Body of pancreas (tissue), 4 donors: ENCODE results near the gene NOS3.

Source experiments
- POLR2A ChIP-seq, 3 donors: fragments of 450-650 bp; IDR thresholded peaks; one replicate each; pipeline ENCODE4 v1.6.1; 2016; ENCODE audit warnings: antibody characterized with exemption in 3 of 3, mild to moderate bottlenecking in 2 of 3
- TF ChIP-seq, protein P1 (sequence below), 7 experiments: fragments of 450-650 bp in 4 of 7; fragments of 200-600 bp in 3 of 7; sonication (generic) in 3 of 7; IDR thresholded peaks; one replicate each; pipeline ENCODE4 v1.5.1; 2016 to 2019; ENCODE audit warnings: antibody characterized with exemption in 7 of 7

DNA sequence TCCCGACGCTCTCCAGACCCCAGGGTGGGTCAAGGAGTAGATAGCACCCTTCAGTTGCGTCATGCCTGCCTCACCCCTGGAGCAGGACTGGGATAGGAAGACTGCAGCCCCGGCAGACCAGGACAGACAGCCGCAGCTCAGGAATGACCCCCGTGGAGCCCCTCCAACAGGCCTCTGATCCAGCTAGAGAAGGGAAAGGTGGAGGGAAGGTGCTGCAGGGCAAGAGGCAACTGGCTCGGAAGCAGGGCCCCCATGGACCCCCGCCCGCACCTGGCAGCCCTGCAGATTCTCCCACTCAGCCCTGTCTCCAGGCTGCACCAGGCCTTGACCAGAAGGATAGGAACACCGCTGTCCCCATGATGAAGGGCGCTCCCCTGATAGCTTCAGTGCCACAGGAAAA lies 20.4 kb upstream of the NOS3 start:
- TF ChIP-seq, protein P1, sequence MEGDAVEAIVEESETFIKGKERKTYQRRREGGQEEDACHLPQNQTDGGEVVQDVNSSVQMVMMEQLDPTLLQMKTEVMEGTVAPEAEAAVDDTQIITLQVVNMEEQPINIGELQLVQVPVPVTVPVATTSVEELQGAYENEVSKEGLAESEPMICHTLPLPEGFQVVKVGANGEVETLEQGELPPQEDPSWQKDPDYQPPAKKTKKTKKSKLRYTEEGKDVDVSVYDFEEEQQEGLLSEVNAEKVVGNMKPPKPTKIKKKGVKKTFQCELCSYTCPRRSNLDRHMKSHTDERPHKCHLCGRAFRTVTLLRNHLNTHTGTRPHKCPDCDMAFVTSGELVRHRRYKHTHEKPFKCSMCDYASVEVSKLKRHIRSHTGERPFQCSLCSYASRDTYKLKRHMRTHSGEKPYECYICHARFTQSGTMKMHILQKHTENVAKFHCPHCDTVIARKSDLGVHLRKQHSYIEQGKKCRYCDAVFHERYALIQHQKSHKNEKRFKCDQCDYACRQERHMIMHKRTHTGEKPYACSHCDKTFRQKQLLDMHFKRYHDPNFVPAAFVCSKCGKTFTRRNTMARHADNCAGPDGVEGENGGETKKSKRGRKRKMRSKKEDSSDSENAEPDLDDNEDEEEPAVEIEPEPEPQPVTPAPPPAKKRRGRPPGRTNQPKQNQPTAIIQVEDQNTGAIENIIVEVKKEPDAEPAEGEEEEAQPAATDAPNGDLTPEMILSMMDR (IDR thresholded peaks at IDR 0.05): no peak
- TF ChIP-seq POLR2A (IDR thresholded peaks at IDR 0.05): no peak
